Measurements from ENCODE around the gene EFNA2. TPM values are rescaled to one million over a fixed set of nuclear protein-coding genes. Genes with fewer than 3 reads are reported as not detected.

EFNA2 gene
- total RNA-seq, 2 experiments from 2014 or later: not detected

DNA sequence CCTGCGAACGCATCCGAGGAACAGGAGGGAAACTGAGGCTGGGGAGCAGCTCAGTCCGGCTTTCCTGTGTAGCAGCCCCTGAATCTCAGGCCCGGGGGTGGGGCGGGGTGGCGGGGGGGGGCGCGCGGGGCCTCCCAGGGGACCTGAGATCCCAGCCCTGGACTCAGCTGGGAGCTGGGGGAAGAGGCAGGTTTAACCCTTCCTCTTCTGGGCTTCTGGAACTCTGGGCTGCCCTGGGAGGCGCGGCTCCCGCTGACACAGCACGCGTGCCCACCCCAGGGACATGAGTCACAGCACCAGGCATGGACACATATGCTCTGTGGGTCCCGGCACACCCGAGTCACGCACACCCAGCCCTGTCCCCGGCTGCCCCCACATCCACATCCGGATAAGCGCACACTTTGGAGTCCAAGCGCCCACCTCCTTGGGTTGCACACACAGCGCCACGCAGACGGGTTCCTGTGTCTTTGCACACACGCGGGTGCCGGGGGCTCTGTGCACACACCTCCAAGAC lies 20.0 kb upstream of the EFNA2 start:
- peaks cover 20% of the 10 kb centered on the region for H3K36me3 Mint-ChIP-seq (ENCODE audit: low read depth)

DNA sequence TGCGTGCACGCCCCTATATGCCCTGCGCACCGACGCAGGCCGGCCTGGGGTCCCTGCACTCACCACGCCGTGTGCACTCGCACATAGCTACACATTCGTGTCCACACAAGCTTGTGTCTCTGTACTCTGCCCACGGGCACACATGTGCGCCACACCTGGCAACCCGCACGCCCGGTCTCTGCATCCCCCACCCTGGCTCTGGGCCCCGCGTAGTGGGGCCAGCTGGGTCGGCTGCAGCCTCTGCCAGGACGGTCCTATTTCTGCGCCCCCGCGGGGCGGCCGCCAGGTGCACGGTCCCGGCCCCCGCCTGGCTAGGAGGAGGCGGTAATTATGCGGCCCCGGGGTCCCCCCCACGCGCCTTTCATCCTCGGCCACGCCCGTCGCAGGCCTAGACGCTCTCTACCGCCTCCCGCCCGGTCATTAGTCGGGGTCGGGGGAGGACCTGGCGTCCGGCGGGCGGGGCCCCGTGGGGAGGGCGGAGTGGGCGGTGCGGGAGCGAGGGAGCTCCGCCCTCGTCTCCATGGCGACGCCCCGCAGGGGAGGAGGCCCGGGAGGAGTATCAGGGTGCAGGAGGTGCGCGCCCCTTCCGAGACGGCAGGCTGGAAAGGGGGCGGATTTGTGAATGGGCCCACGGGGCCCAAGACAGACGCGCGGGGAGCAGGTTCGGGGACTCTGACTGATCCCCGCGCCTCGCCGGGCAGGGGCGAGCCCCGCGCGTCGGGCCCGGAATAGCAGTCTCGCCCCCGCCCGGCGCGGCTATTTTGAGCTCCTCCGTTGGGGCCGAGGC lies 19.4 kb upstream of the EFNA2 start:
- peak overlapping the region; percentile 48 for H3K4me3 ChIP-seq (ENCODE audit: low read length)
- Mint-ChIP-seq H3K27me3 (no peaks in the 10 kb centered on the region), H3K4me1 (ENCODE audit: low read depth) (peaks cover 54% of the 10 kb centered on the region), H3K36me3 (ENCODE audit: low read depth) (peaks cover 26% of the 10 kb centered on the region), H3K4me3 (peak overlapping the region; percentile 77), H3K27ac (peak overlapping the region; percentile 78), H3K9me3 (no peaks in the 10 kb centered on the region)
- peak; percentile 17 for ATAC-seq (ENCODE audit: poor library complexity)
- peak overlapping the region in 1 of 2 donors; percentile 41 for H3K27ac ChIP-seq (ENCODE audit: low read depth in 1 of 2, low read length in 2 of 2)
- no peaks in the 10 kb centered on the region for H3K9me3 ChIP-seq (ENCODE audit: control insufficient read depth in 1 of 2, insufficient read depth in 1 of 2, low read length in 2 of 2)
- H3K36me3 ChIP-seq (ENCODE audit: insufficient read depth, low read length): peaks cover 17% of the 10 kb centered on the region
- ChIA-PET CTCF (interaction anchor here (0.8 to 11.0 kb wide), 11 partner anchors 9 to 226 kb away, joined by 3 to 255 read pairs (median 6); partner anchors contain the start of genes ABCA7, ATP5F1D and FAM174C), POLR2A (interaction anchor here (0.6 to 10.3 kb wide), 11 partner anchors 8 to 1210 kb away, joined by 3 to 476 read pairs (median 6); partner anchors contain the start of genes ABCA7, ARHGAP45, ATP5F1D and FAM174C)
- intact Hi-C loops (cut with DNase I, micrococcal nuclease): loop anchor here in 1 of 2 experiments (1.0 kb wide), 1 partner anchor 22 kb away; no protein-coding TSS in a partner anchor
- peak; percentile 63 to 92 (median 80) for DNase-seq
- TF ChIP-seq, protein P1, sequence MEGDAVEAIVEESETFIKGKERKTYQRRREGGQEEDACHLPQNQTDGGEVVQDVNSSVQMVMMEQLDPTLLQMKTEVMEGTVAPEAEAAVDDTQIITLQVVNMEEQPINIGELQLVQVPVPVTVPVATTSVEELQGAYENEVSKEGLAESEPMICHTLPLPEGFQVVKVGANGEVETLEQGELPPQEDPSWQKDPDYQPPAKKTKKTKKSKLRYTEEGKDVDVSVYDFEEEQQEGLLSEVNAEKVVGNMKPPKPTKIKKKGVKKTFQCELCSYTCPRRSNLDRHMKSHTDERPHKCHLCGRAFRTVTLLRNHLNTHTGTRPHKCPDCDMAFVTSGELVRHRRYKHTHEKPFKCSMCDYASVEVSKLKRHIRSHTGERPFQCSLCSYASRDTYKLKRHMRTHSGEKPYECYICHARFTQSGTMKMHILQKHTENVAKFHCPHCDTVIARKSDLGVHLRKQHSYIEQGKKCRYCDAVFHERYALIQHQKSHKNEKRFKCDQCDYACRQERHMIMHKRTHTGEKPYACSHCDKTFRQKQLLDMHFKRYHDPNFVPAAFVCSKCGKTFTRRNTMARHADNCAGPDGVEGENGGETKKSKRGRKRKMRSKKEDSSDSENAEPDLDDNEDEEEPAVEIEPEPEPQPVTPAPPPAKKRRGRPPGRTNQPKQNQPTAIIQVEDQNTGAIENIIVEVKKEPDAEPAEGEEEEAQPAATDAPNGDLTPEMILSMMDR (IDR thresholded peaks at IDR 0.05): no peak
- peaks cover 79% of the 10 kb centered on the region for H3K4me1 ChIP-seq (ENCODE audit: insufficient read depth, low read length)
- H3K27me3 ChIP-seq (ENCODE audit: control insufficient read depth in 1 of 2, insufficient read depth in 2 of 2, low read length in 2 of 2): no peaks in the 10 kb centered on the region

More for the DNA sequence above, 20.0 kb upstream of the EFNA2 start:
- TF ChIP-seq, protein P1 (IDR thresholded peaks at IDR 0.05): no peak
- ATAC-seq (ENCODE audit: poor library complexity) (no peak), DNase-seq (peak in 5 of 14 experiments; percentile 35 to 83 (median 63))
- Mint-ChIP-seq H3K4me3 (peak overlapping the region; percentile 77), H3K27ac (peak overlapping the region; percentile 78), H3K9me3 (no peaks in the 10 kb centered on the region), H3K27me3 (no peaks in the 10 kb centered on the region), H3K4me1 (ENCODE audit: low read depth) (peaks cover 50% of the 10 kb centered on the region)
- intact Hi-C loops (cut with DNase I, micrococcal nuclease): loop anchor here in 1 of 2 experiments (1.0 kb wide), 1 partner anchor 21 kb away; no protein-coding TSS in a partner anchor
- CTCF ChIA-PET: interaction anchor here (1.2 to 11.0 kb wide), 4 partner anchors 10 to 21 kb away, joined by 8 to 255 read pairs (median 10); partner anchors contain the start of gene FAM174C
- POLR2A ChIA-PET: interaction anchor here (0.6 to 10.3 kb wide), 7 partner anchors 8 to 1211 kb away, joined by 3 to 476 read pairs (median 14); partner anchors contain the start of genes ATP5F1D, FAM174C and GADD45B
- peaks cover 10% of the 10 kb centered on the region for H3K36me3 ChIP-seq (ENCODE audit: insufficient read depth, low read length)
- peaks cover 77% of the 10 kb centered on the region for H3K4me1 ChIP-seq (ENCODE audit: insufficient read depth, low read length)
- H3K9me3 ChIP-seq (ENCODE audit: control insufficient read depth in 1 of 2, insufficient read depth in 1 of 2, low read length in 2 of 2): no peaks in the 10 kb centered on the region
- H3K27ac ChIP-seq (ENCODE audit: low read depth in 1 of 2, low read length in 2 of 2): no peak overlapping the region
- no peaks in the 10 kb centered on the region for H3K27me3 ChIP-seq (ENCODE audit: control insufficient read depth in 1 of 2, insufficient read depth in 2 of 2, low read length in 2 of 2)
- peak overlapping the region; percentile 48 for H3K4me3 ChIP-seq (ENCODE audit: low read length)

DNA sequence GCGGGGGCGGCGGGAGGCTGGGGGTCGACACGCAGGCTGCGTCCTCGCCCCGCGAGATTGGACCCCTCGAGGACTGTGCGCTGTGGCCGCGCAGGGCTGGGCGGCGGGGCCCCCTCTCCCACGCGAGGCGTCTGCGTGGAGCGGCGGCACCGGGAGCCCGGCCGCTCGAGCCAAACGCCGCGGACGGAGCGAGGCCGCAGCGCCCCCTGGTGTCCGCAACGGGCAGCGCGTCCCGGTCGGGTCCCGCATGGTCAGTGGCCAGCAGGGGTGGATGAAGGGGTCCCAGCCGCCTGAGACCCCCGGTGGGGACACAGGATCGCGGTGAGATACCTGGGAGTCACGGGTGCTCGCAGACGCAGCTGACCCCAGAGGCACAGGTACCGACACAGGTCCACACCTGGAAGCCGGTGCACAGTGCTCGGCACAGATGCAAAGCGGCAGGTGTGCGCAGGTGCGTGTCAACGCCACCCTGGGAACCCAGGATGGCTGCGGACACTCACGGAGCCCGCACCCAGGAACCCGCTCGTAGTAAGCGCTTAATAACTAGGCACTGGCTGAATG lies 18.7 kb upstream of the EFNA2 start:
- TF ChIP-seq, protein P1 (IDR thresholded peaks at IDR 0.05): peak; percentile 97
- Mint-ChIP-seq H3K27ac (peak overlapping the region; percentile 88), H3K27me3 (no peaks in the 10 kb centered on the region), H3K4me3 (peak overlapping the region; percentile 81), H3K4me1 (ENCODE audit: low read depth) (peaks cover 54% of the 10 kb centered on the region), H3K36me3 (ENCODE audit: low read depth) (peaks cover 30% of the 10 kb centered on the region), H3K9me3 (no peaks in the 10 kb centered on the region)
- DNase-seq (peak in 11 of 14 experiments; percentile 60 to 86 (median 68)), ATAC-seq (ENCODE audit: poor library complexity) (no peak)
- POLR2A ChIA-PET: interaction anchor here (0.7 to 10.3 kb wide), 9 partner anchors 8 to 1209 kb away, joined by 3 to 476 read pairs (median 14); partner anchors contain the start of genes ABCA7, ARHGAP45, ATP5F1D and FAM174C
- Histone ChIP-seq H3K9me3 (ENCODE audit: control insufficient read depth in 1 of 2, insufficient read depth in 1 of 2, low read length in 2 of 2) (no peaks in the 10 kb centered on the region), H3K36me3 (ENCODE audit: insufficient read depth, low read length) (peaks cover 24% of the 10 kb centered on the region), H3K27me3 (ENCODE audit: control insufficient read depth in 1 of 2, insufficient read depth in 2 of 2, low read length in 2 of 2) (no peaks in the 10 kb centered on the region), H3K4me3 (ENCODE audit: low read length) (peak overlapping the region; percentile 48), H3K4me1 (ENCODE audit: insufficient read depth, low read length) (peaks cover 79% of the 10 kb centered on the region), H3K27ac (ENCODE audit: low read depth in 1 of 2, low read length in 2 of 2) (peak overlapping the region in 1 of 2 donors; percentile 41)
- intact Hi-C loops (cut with DNase I, micrococcal nuclease): loop anchor here (1.0 kb wide), 2 partner anchors 18 to 23 kb away; no protein-coding TSS in a partner anchor
- CTCF ChIA-PET: interaction anchor here (0.8 to 11.0 kb wide), 11 partner anchors 8 to 227 kb away, joined by 3 to 255 read pairs (median 6); partner anchors contain the start of genes ABCA7, ATP5F1D and FAM174C
